Neural progenitor cell (in vitro differentiated cells): ENCODE results near the gene SHROOM3. TPM values are rescaled to one million over a fixed set of nuclear protein-coding genes. Genes with fewer than 3 reads are reported as not detected.

Source experiments
- DNase-seq: peaks from one replicate; pipeline ENCODE4 v3.0.0-alpha.2; 2016; ENCODE audit warnings: low spot score
- H2AFZ ChIP-seq: fragments of 200-600 bp; sonication (generic); replicated peaks from 2 replicates; pipeline ENCODE4 v1.6.1; 2016; ENCODE audit warnings: antibody characterized with exemption
- H3F3A ChIP-seq: fragments of 200-600 bp; sonication (generic); 2 replicates; pipeline ENCODE4 v1.6.1; 2016; ENCODE audit warnings: antibody characterized with exemption, low read depth
- H3K27ac ChIP-seq: fragments of 200-600 bp; sonication (generic); 2 replicates; pipeline ENCODE4 v1.5.1; 2016; ENCODE audit warnings: mild to moderate bottlenecking
- H3K27me3 ChIP-seq: fragments of 200-600 bp; sonication (generic); 2 replicates; pipeline ENCODE4 v1.6.1; 2016; ENCODE audit warnings: mild to moderate bottlenecking, moderate library complexity
- H3K36me3 ChIP-seq: fragments of 200-600 bp; sonication (generic); 2 replicates; pipeline ENCODE4 v1.5.1; 2016
- H3K4me1 ChIP-seq: fragments of 200-600 bp; sonication (generic); 2 replicates; pipeline ENCODE4 v1.6.1; 2016; ENCODE audit warnings: mixed run types
- H3K4me2 ChIP-seq: fragments of 200-600 bp; sonication (generic); 2 replicates; pipeline ENCODE4 v1.6.1; 2016
- H3K4me3 ChIP-seq: fragments of 200-600 bp; sonication (generic); 2 replicates; pipeline ENCODE4 v1.5.1; 2016
- H3K79me2 ChIP-seq: fragments of 200-600 bp; sonication (generic); 2 replicates; pipeline ENCODE4 v1.6.1; 2016; ENCODE audit warnings: low read depth
- H3K9ac ChIP-seq: fragments of 200-600 bp; sonication (generic); 2 replicates; pipeline ENCODE4 v1.6.1; 2016
- H3K9me3 ChIP-seq: fragments of 200-600 bp; sonication (generic); 2 replicates; pipeline ENCODE4 v1.5.1; 2016; ENCODE audit warnings: low read depth
- H4K20me1 ChIP-seq: fragments of 200-600 bp; sonication (generic); 2 replicates; pipeline ENCODE4 v1.6.1; 2016; ENCODE audit warnings: low read depth
- H3K27ac Mint-ChIP-seq: 3 replicates; pipeline ENCODE4 v1.8.0; 2021; ENCODE audit warnings: mixed read lengths
- H3K27me3 Mint-ChIP-seq: 2 replicates; pipeline ENCODE4 v1.8.0; 2022; ENCODE audit warnings: low read depth, mild to moderate bottlenecking, inconsistent platforms, moderate library complexity, mixed read lengths; ENCODE audit not compliant: insufficient read depth
- H3K36me3 Mint-ChIP-seq: 3 replicates; pipeline ENCODE4 v1.8.0; 2021; ENCODE audit warnings: mixed read lengths
- H3K4me1 Mint-ChIP-seq: 3 replicates; pipeline ENCODE4 v1.8.0; 2021; ENCODE audit warnings: mixed read lengths
- H3K4me3 Mint-ChIP-seq: 3 replicates; pipeline ENCODE4 v1.8.0; 2021; ENCODE audit warnings: mild to moderate bottlenecking, moderate library complexity, mixed read lengths
- H3K9me3 Mint-ChIP-seq: 3 replicates; pipeline ENCODE4 v1.8.0; 2020; ENCODE audit warnings: mixed read lengths
- EZH2 ChIP-seq: fragments of 200-600 bp; sonication (generic); IDR thresholded peaks from 2 replicates; pipeline ENCODE4 v1.6.1; 2017; ENCODE audit warnings: antibody characterized with exemption, mild to moderate bottlenecking, moderate library complexity
- EZH2phosphoT487 ChIP-seq: fragments of 200-600 bp; sonication (generic); IDR thresholded peaks from 2 replicates; pipeline ENCODE4 v1.6.1; 2017; ENCODE audit warnings: antibody characterized with exemption
- total RNA-seq: library from RNA; depleted of rRNA; stranded (reverse); fragments of >200 nt; gene quantifications from 2 replicates; pipeline ENCODE4 v1.2.3, GENCODE V29; 2015; ENCODE audit warnings: low replicate concordance
- TF ChIP-seq, protein P1 (sequence below): fragments of 200-600 bp; sonication (generic); IDR thresholded peaks from 2 replicates; pipeline ENCODE4 v1.5.1; 2017; ENCODE audit warnings: antibody characterized with exemption, mild to moderate bottlenecking

SHROOM3 gene
- total RNA-seq, 1 donor from 2014 or later: 36.6 TPM

DNA sequence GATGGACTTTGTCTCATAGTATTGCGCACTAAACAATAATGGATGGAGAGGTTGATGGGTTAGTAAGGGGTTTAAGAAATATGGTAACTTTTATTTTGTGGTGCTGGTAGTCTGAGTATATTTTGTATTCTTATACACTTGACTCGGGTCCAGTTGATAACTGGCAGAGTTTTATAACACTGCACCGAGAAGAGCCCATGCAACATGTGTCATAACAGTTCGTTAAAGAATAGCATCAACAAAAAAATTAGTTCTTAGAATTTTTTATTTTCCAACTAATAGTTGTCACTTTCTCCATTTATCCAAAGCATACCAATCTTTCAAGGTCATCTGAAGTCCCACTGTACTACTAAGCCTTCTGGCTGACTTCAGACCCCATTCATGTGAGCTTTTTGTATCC, 287.8 kb downstream of the SHROOM3 start:
- DNase-seq: no peak
- no peak overlapping the region for H3K27ac ChIP-seq
- H3K9ac ChIP-seq: no peak overlapping the region
- H3K36me3 ChIP-seq: no peaks in the 10 kb centered on the region
- H3K9me3 Mint-ChIP-seq: no peaks in the 10 kb centered on the region
- no peaks in the 10 kb centered on the region for H3F3A ChIP-seq
- no peaks in the 10 kb centered on the region for H3K27me3 ChIP-seq
- H3K4me1 ChIP-seq: peaks cover 40% of the 10 kb centered on the region
- H3K4me3 Mint-ChIP-seq: peak overlapping the region; percentile 55
- H3K27me3 Mint-ChIP-seq: peaks cover 3% of the 10 kb centered on the region
- peaks cover 65% of the 10 kb centered on the region for H3K79me2 ChIP-seq
- no peak overlapping the region for H3K27ac Mint-ChIP-seq
- H4K20me1 ChIP-seq: peaks cover 26% of the 10 kb centered on the region
- H3K4me1 Mint-ChIP-seq: peaks cover 45% of the 10 kb centered on the region
- peaks cover 32% of the 10 kb centered on the region for H3K36me3 Mint-ChIP-seq
- H3K9me3 ChIP-seq: no peaks in the 10 kb centered on the region
- no peak overlapping the region for H3K4me3 ChIP-seq
- H3K4me2 ChIP-seq: no peak overlapping the region
- H2AFZ ChIP-seq: no peak overlapping the region
- TF ChIP-seq EZH2phosphoT487 (no peak), EZH2 (no peak)
- TF ChIP-seq, protein P1, sequence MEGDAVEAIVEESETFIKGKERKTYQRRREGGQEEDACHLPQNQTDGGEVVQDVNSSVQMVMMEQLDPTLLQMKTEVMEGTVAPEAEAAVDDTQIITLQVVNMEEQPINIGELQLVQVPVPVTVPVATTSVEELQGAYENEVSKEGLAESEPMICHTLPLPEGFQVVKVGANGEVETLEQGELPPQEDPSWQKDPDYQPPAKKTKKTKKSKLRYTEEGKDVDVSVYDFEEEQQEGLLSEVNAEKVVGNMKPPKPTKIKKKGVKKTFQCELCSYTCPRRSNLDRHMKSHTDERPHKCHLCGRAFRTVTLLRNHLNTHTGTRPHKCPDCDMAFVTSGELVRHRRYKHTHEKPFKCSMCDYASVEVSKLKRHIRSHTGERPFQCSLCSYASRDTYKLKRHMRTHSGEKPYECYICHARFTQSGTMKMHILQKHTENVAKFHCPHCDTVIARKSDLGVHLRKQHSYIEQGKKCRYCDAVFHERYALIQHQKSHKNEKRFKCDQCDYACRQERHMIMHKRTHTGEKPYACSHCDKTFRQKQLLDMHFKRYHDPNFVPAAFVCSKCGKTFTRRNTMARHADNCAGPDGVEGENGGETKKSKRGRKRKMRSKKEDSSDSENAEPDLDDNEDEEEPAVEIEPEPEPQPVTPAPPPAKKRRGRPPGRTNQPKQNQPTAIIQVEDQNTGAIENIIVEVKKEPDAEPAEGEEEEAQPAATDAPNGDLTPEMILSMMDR: no peak

DNA sequence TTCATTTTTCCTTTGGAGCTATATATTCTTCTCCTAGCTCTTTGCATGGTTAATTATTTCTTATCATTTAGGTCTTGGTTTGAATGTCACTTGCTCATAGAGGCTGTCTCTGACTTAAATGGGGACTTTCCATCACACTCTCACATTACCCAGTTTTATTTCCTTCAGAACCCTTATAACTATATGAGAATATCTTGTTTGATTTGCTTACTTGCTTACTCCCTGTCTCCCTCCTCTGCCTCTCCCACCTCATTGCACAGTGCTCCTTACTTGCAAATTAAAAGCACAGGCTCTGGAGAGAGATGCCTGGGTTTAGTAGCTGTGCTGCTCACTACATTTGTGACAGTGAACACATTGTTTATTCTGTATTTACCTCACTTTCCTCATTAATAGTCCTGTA, 288.3 kb downstream of the SHROOM3 start:
- H3K4me1 Mint-ChIP-seq: peaks cover 49% of the 10 kb centered on the region
- no peaks in the 10 kb centered on the region for H3K9me3 Mint-ChIP-seq
- no peak overlapping the region for H2AFZ ChIP-seq
- peaks cover 3% of the 10 kb centered on the region for H3K27me3 Mint-ChIP-seq
- H3K36me3 Mint-ChIP-seq: peaks cover 35% of the 10 kb centered on the region
- no peak overlapping the region for H3K4me3 ChIP-seq
- no peak overlapping the region for H3K27ac Mint-ChIP-seq
- peaks cover 21% of the 10 kb centered on the region for H4K20me1 ChIP-seq
- H3K36me3 ChIP-seq: no peaks in the 10 kb centered on the region
- no peaks in the 10 kb centered on the region for H3K9me3 ChIP-seq
- H3K27me3 ChIP-seq: no peaks in the 10 kb centered on the region
- H3K4me1 ChIP-seq: peaks cover 38% of the 10 kb centered on the region
- no peaks in the 10 kb centered on the region for H3F3A ChIP-seq
- no peak for DNase-seq
- peak overlapping the region; percentile 40 for H3K4me2 ChIP-seq
- H3K9ac ChIP-seq: no peak overlapping the region
- peak overlapping the region; percentile 17 for H3K27ac ChIP-seq
- no peak overlapping the region for H3K4me3 Mint-ChIP-seq
- TF ChIP-seq, protein P1: no peak
- TF ChIP-seq EZH2phosphoT487 (no peak), EZH2 (no peak)
- H3K79me2 ChIP-seq: peaks cover 60% of the 10 kb centered on the region

DNA sequence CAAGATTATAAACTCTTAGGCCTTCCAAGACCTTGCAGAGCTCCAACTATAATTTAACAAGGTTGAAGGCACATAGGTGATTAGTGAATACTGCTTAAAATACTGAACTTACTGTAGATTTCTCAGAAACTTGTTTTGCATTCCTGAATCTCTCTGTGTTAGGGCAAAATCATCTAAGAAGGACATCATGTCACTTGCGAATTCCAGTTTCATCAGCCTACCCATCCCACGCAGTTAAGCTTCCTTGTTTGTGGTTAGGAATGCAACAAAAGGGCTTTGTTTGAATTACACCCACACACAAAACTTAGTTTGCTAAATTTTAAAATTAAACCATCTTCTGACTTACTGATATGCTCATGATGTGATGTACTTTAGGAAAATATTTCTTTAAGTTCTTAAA, 288.9 kb downstream of the SHROOM3 start:
- H3K9ac ChIP-seq: no peak overlapping the region

More for the DNA sequence above, 288.9 kb downstream of the SHROOM3 start:
- no peaks in the 10 kb centered on the region for H3K27me3 ChIP-seq
- no peaks in the 10 kb centered on the region for H3K36me3 ChIP-seq
- Mint-ChIP-seq H3K9me3 (no peaks in the 10 kb centered on the region), H3K27ac (peak overlapping the region; percentile 39), H3K4me3 (no peak overlapping the region), H3K36me3 (peaks cover 38% of the 10 kb centered on the region), H3K4me1 (peaks cover 51% of the 10 kb centered on the region), H3K27me3 (peaks cover 3% of the 10 kb centered on the region)
- TF ChIP-seq, protein P1: no peak
- TF ChIP-seq EZH2phosphoT487: no peak
- peak; percentile 42 for DNase-seq
- H3K4me1 ChIP-seq: peaks cover 32% of the 10 kb centered on the region
- peak overlapping the region; percentile 40 for H3K4me2 ChIP-seq
- no peaks in the 10 kb centered on the region for H3K9me3 ChIP-seq
- no peak overlapping the region for H2AFZ ChIP-seq
- peaks cover 16% of the 10 kb centered on the region for H4K20me1 ChIP-seq
- H3F3A ChIP-seq: no peaks in the 10 kb centered on the region
- H3K79me2 ChIP-seq: peaks cover 55% of the 10 kb centered on the region
- no peak overlapping the region for H3K4me3 ChIP-seq
- no peak overlapping the region for H3K27ac ChIP-seq
